HCT116 (cell line): ENCODE measurements around the gene CD300LB. TPM values are rescaled to one million over a fixed set of nuclear protein-coding genes. Genes with fewer than 3 reads are reported as not detected.

ENCODE experiments used
- ATAC-seq: fragments of 200-7000 bp; cut with Tn5 transposase; 2 replicates; pipeline ENCODE4 v1.9.1; 2020; ENCODE audit warnings: mild to moderate bottlenecking, moderate library complexity
- BruUV-seq: library from RNA; stranded (reverse); fragments of 400-500 nt; replicated peaks from 2 replicates; lab custom pipeline; 2021; lab: Mats Ljungman, UMichigan
- CTCF ChIA-PET: fragments of 300-600 bp; sonication (Branson Sonifier 250); formaldehyde crosslinking; loops from one replicate; lab custom pipeline; 2021; ENCODE audit warnings: antibody characterized with exemption; lab: Charles Lee
- POLR2A ChIA-PET: fragments of 300-600, 350-600 bp; sonication (Branson Sonifier 250); formaldehyde crosslinking; loops from one replicate; lab custom pipeline; 2021; ENCODE audit warnings: antibody characterized with exemption; lab: Charles Lee
- RAD21 ChIA-PET, 2 experiments: fragments of 300-600 bp; sonication (Branson Sonifier 250); formaldehyde crosslinking; loops; one replicate each; lab custom pipeline; 2023; ENCODE audit warnings: low total read pairs in 2 of 2; ENCODE audit not compliant: uncharacterized antibody in 2 of 2, unreplicated experiment in 2 of 2, low non-redundant PET in 1 of 2; lab: Charles Lee
- DNase-seq: peaks from one replicate; pipeline ENCODE4 v3.0.0-alpha.2; 2010; ENCODE audit warnings: low read depth, low spot score
- H2AFZ ChIP-seq: fragments of 200-600 bp; shearing (Covaris generic), sonication (generic); 2 replicates; pipeline ENCODE4 v1.6.1; 2017; ENCODE audit warnings: low read depth, mixed run types, mixed read lengths, antibody characterized with exemption, low read length; ENCODE audit not compliant: poor library complexity, severe bottlenecking
- H3K27ac ChIP-seq: 2 replicates; pipeline ENCODE4 v1.5.1; 2012; ENCODE audit warnings: low read depth, low read length
- H3K27me3 ChIP-seq: fragments of 200-600 bp; sonication (generic); 2 replicates; pipeline ENCODE4 v1.6.1; 2016; ENCODE audit warnings: mixed run types, low read length, mixed read lengths; ENCODE audit not compliant: insufficient read depth
- H3K36me3 ChIP-seq, 2 experiments: fragments of 200-500 bp in 1 of 2; fragments of 200-600 bp in 1 of 2; sonication (Bioruptor generic) in 1 of 2; sonication (generic) in 1 of 2; 2 replicates each; pipeline versions ENCODE4 v1.5.1 to v1.6.1; 2014 to 2016; ENCODE audit warnings: low read length in 2 of 2, inconsistent platforms in 1 of 2, mixed read lengths in 1 of 2, mixed run types in 1 of 2; ENCODE audit not compliant: insufficient read depth in 2 of 2, control insufficient read depth in 1 of 2
- H3K4me1 ChIP-seq, 2 experiments: fragments of 200-600 bp in 1 of 2; sonication (generic) in 1 of 2; 2 replicates each; pipeline versions ENCODE4 v1.5.1 to v1.6.1; 2012 to 2017; ENCODE audit warnings: low read length in 2 of 2, inconsistent platforms in 1 of 2, mild to moderate bottlenecking in 1 of 2, mixed read lengths in 1 of 2, mixed run types in 1 of 2, moderate library complexity in 1 of 2; ENCODE audit not compliant: insufficient read depth in 2 of 2, control insufficient read depth in 1 of 2
- H3K4me2 ChIP-seq: fragments of 200-600 bp; sonication (generic); 2 replicates; pipeline ENCODE4 v1.6.1; 2017; ENCODE audit warnings: mixed run types, low read length, mixed read lengths
- H3K4me3 ChIP-seq, 2 experiments: fragments of 200-600 bp in 1 of 2; sonication (generic) in 1 of 2; replicated peaks in 1 of 2; 2 replicates each; pipeline ENCODE4 v1.5.1; 2011 to 2016; ENCODE audit warnings: low read length in 2 of 2, control low read depth in 1 of 2, low read depth in 1 of 2, mild to moderate bottlenecking in 1 of 2, mixed read lengths in 1 of 2, mixed run types in 1 of 2
- H3K79me2 ChIP-seq: fragments of 200-600 bp; sonication (generic); 2 replicates; pipeline ENCODE4 v1.6.1; 2017; ENCODE audit warnings: mild to moderate bottlenecking, mixed run types, low read length, moderate library complexity, mixed read lengths; ENCODE audit not compliant: insufficient read depth
- H3K9ac ChIP-seq: fragments of 200-600 bp; sonication (generic); 2 replicates; pipeline ENCODE4 v1.6.1; 2016; ENCODE audit warnings: low read length, mixed read lengths
- H3K9me2 ChIP-seq: fragments of 200-600 bp; sonication (generic), shearing (Covaris generic); 2 replicates; pipeline ENCODE4 v1.6.1; 2017; ENCODE audit warnings: mixed run types, mild to moderate bottlenecking, moderate library complexity; ENCODE audit not compliant: insufficient read depth
- H3K9me3 ChIP-seq, 2 experiments: fragments of 200-500 bp in 1 of 2; fragments of 200-600 bp in 1 of 2; sonication (Bioruptor generic) in 1 of 2; sonication (generic) in 1 of 2; 2 replicates each; pipeline ENCODE4 v1.6.1; 2014 to 2017; ENCODE audit warnings: low read length in 2 of 2, mixed read lengths in 2 of 2, inconsistent platforms in 1 of 2, low read depth in 1 of 2, mild to moderate bottlenecking in 1 of 2, mixed run types in 1 of 2, moderate library complexity in 1 of 2; ENCODE audit not compliant: control insufficient read depth in 1 of 2, insufficient read depth in 1 of 2
- H4K20me1 ChIP-seq: fragments of 200-600 bp; sonication (generic), shearing (Covaris generic); 2 replicates; pipeline ENCODE4 v1.6.1; 2017; ENCODE audit warnings: mixed run types, mild to moderate bottlenecking, moderate library complexity; ENCODE audit not compliant: insufficient read depth
- CEBPB ChIP-seq: IDR thresholded peaks from 2 replicates; pipeline ENCODE4 v1.6.1; 2012; ENCODE audit warnings: low read depth
- ELF1 ChIP-seq: IDR thresholded peaks from 2 replicates; pipeline ENCODE4 v1.6.1; 2012; ENCODE audit warnings: low read depth, borderline replicate concordance
- EZH2 ChIP-seq: fragments of 200-600 bp; sonication (generic); IDR thresholded peaks from 2 replicates; pipeline ENCODE4 v1.6.1; 2017; ENCODE audit warnings: antibody characterized with exemption, mixed run types
- EZH2phosphoT487 ChIP-seq: fragments of 200-600 bp; IDR thresholded peaks from 2 replicates; pipeline ENCODE4 v1.6.1; 2018; ENCODE audit warnings: antibody characterized with exemption, borderline replicate concordance
- FOSL1 ChIP-seq: IDR thresholded peaks from 2 replicates; pipeline ENCODE4 v1.6.1; 2012; ENCODE audit warnings: low read depth
- JUND ChIP-seq: IDR thresholded peaks from 2 replicates; pipeline ENCODE4 v1.6.1; 2012
- POLR2A ChIP-seq: IDR thresholded peaks from 2 replicates; pipeline ENCODE4 v1.7.0; 2011; ENCODE audit warnings: borderline replicate concordance; ENCODE audit not compliant: insufficient read depth, insufficient read length; ENCODE audit errors: extremely low read depth
- POLR2AphosphoS5 ChIP-seq: IDR thresholded peaks from 2 replicates; pipeline ENCODE4 v1.6.1; 2011; ENCODE audit warnings: mild to moderate bottlenecking, low read depth, low read length, moderate library complexity
- RAD21 ChIP-seq: IDR thresholded peaks from 2 replicates; pipeline ENCODE4 v1.6.1; 2012; ENCODE audit warnings: low read depth, mild to moderate bottlenecking
- YY1 ChIP-seq: IDR thresholded peaks from 2 replicates; pipeline ENCODE4 v1.6.1; 2011; ENCODE audit warnings: low read length, low read depth, moderate library complexity, mild to moderate bottlenecking; ENCODE audit not compliant: insufficient replicate concordance; ENCODE audit errors: extremely low read depth
- intact Hi-C: fragments of 100-400 bp; cut with micrococcal nuclease; formaldehyde crosslinking; loops from 2 replicates; pipeline ENCODE4 v1.10.0; 2022
- total RNA-seq: library from RNA; stranded (reverse); gene quantifications from one replicate; pipeline ENCODE4 v1.2.1, GENCODE V29; 2021; ENCODE audit not compliant: unreplicated experiment
- TF ChIP-seq, protein P1 (sequence below): IDR thresholded peaks from 2 replicates; pipeline ENCODE4 v1.6.1; 2012

Gene CD300LB
- total RNA-seq, 1 experiment from 2014 or later: not detected

DNA sequence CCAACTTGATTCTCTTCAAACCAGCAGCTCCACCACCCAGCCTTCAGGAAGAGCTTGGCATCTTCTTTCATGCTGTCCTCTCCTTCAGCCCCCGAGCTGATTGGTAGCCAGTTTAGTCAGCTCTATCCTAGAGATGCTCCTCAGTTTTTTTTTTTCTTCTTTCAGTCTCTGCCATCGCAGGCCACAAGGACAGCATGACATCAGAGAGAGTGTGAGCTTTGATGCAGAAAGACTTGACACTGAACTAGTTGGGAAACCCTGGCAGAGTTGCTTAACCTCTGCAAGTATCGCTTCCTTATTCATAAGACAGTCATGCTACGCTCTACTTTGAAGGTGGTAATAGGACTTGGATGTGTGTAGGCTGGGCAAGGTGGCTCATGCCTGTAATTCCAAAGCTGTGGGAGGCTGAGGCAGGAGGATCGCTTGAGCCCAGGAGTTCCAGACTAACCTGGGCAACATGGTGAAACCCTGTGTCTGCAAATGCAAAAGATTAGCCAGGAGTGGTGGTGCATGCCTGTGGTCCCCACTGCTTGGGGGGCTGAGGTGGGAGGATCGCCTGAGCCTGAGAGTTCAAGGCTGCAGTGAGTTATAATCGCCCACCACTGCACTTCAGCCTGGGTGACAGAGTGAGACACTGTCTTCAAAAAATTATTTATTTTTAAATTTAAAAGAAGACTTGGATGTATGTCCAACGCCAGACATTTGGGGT lies 2.6 kb downstream of the CD300LB start (continued):
- TF ChIP-seq POLR2AphosphoS5 (no peak), RAD21 (no peak), CEBPB (no peak)

DNA sequence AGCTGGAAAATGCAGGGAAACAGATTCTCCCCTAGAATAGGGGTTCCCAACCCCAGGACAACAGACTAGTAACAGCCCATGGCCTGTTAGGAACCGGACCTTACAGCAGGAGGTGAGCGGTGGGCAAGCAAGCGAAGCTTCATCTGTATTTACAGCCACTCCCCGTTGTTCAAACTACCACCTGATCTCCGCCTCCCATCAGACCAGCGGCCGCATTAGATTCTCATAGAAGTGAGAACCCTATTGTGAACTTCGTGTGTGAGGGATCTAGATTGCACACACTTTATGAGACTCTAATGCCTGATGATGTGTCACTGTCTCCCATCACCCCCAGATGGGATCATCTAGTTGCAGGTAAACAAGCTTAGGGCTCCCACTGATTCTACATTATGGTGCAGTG lies 3.5 kb downstream of the CD300LB start:
- POLR2A ChIA-PET: interaction anchor here (1.3 kb wide), 1 partner anchor 42 kb away, joined by 3 read pairs; no protein-coding TSS in a partner anchor
- Histone ChIP-seq H3K27me3 (peaks cover 69% of the 10 kb centered on the region), H3K9me3 (no peaks in the 10 kb centered on the region), H2AFZ (no peak overlapping the region), H3K27ac (no peak overlapping the region), H3K79me2 (no peaks in the 10 kb centered on the region), H4K20me1 (no peaks in the 10 kb centered on the region), H3K4me3 (no peak overlapping the region), H3K4me1 (no peaks in the 10 kb centered on the region), H3K4me2 (no peak overlapping the region), H3K9ac (no peak overlapping the region), H3K36me3 (no peaks in the 10 kb centered on the region), H3K9me2 (no peaks in the 10 kb centered on the region)
- intact Hi-C loops: no loop called here
- no peak for TF ChIP-seq EZH2phosphoT487
- no peak for TF ChIP-seq ELF1
- TF ChIP-seq, protein P1, sequence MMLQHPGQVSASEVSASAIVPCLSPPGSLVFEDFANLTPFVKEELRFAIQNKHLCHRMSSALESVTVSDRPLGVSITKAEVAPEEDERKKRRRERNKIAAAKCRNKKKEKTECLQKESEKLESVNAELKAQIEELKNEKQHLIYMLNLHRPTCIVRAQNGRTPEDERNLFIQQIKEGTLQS: no peak
- no peak for TF ChIP-seq CEBPB
- no peak for TF ChIP-seq EZH2
- TF ChIP-seq YY1: no peak
- TF ChIP-seq JUND: no peak
- no peak for TF ChIP-seq FOSL1
- TF ChIP-seq POLR2A: no peak
- CTCF ChIA-PET: interaction anchor here (1.5 kb wide), 1 partner anchor 160 kb away, joined by 5 read pairs; no protein-coding TSS in a partner anchor
- ATAC-seq (no peak), DNase-seq (no peak)
- no TSS peak for BruUV-seq
- RAD21 ChIA-PET: interaction anchor here in 1 of 2 experiments (0.6 kb wide), 1 partner anchor 228 kb away, joined by 3 read pairs; no protein-coding TSS in a partner anchor
